GM06990 (cell line): ENCODE results near the gene EFNB2.

Source experiments
- DNase-seq: peaks from one replicate; pipeline ENCODE4 v3.0.0-alpha.2; 2011; ENCODE audit not compliant: insufficient read length; ENCODE audit errors: extremely low read depth
- H3K27me3 ChIP-seq: replicated peaks from 2 replicates; pipeline ENCODE4 v1.6.0; 2011; ENCODE audit warnings: low read length; ENCODE audit not compliant: control insufficient read depth, insufficient read depth
- H3K36me3 ChIP-seq: 2 replicates; pipeline ENCODE4 v1.5.1; 2011; ENCODE audit warnings: low read length; ENCODE audit not compliant: control insufficient read depth, insufficient read depth
- H3K4me3 ChIP-seq: replicated peaks from 2 replicates; pipeline ENCODE4 v1.5.1; 2011; ENCODE audit warnings: low read depth, mild to moderate bottlenecking, control low read depth, low read length
- CTCF ChIP-seq: IDR thresholded peaks from 2 replicates; pipeline ENCODE4 v1.5.1; 2011; ENCODE audit warnings: low read length, control low read depth, mild to moderate bottlenecking, inconsistent platforms; ENCODE audit not compliant: insufficient read depth, poor library complexity, severe bottlenecking

EFNB2 gene

GRCh38 chr13:106555631-106556328, 20.3 kb upstream of the EFNB2 start:
- no peak overlapping the region for H3K4me3 ChIP-seq
- no peaks in the 10 kb centered on the region for H3K27me3 ChIP-seq
- peaks cover 9% of the 10 kb centered on the region for H3K36me3 ChIP-seq
- no peak for DNase-seq
- no peak for TF ChIP-seq CTCF

- no peak for TF ChIP-seq CTCF
- DNase-seq = no peak
- no peak overlapping the region for H3K4me3 ChIP-seq
- H3K36me3 ChIP-seq = peaks cover 6% of the 10 kb centered on the region
- no peaks in the 10 kb centered on the region for H3K27me3 ChIP-seq
Measured at GRCh38 chr13:106551751-106552150, 16.3 kb upstream of the EFNB2 start.

GRCh38 chr13:106551350-106551749, 15.9 kb upstream of the EFNB2 start:
- H3K36me3 ChIP-seq = peaks cover 5% of the 10 kb centered on the region
- no peak for DNase-seq

GRCh38 chr13:106550570-106551135, 15.2 kb upstream of the EFNB2 start:
- no peak for DNase-seq
- Histone ChIP-seq H3K27me3 (no peaks in the 10 kb centered on the region), H3K36me3 (peaks cover 5% of the 10 kb centered on the region), H3K4me3 (no peak overlapping the region)
- no peak for TF ChIP-seq CTCF

More at GRCh38 chr13:106551350-106551749, 15.9 kb upstream of the EFNB2 start:
- no peak overlapping the region for H3K4me3 ChIP-seq
- H3K27me3 ChIP-seq = no peaks in the 10 kb centered on the region
- no peak for TF ChIP-seq CTCF

GRCh38 chr13:106548064-106548696, 12.7 kb upstream of the EFNB2 start:
- TF ChIP-seq CTCF = no peak

More at GRCh38 chr13:106548064-106548696, 12.7 kb upstream of the EFNB2 start:
- DNase-seq = no peak
- Histone ChIP-seq H3K4me3 (no peak overlapping the region), H3K27me3 (no peaks in the 10 kb centered on the region), H3K36me3 (peaks cover 3% of the 10 kb centered on the region)
